ENCODE results near the gene NKAIN2. TPM values are rescaled to one million over a fixed set of nuclear protein-coding genes. Genes with fewer than 3 reads are reported as not detected.

NKAIN2 gene
- polyA plus RNA-seq, 1 donor (not counting 4 experiments of a cell fraction or from before 2014, with no cell fraction given), result 0.13 TPM

- Histone ChIP-seq H3K9me1 (ENCODE audit: control insufficient read depth, extremely low read depth, insufficient read depth, low read length) (no peaks in the 10 kb centered on the region), H3K36me3 (ENCODE audit: control insufficient read depth in 2 of 2, extremely low read depth in 1 of 2, insufficient read depth in 2 of 2, low read length in 2 of 2) (no peaks in the 10 kb centered on the region)
- dilution Hi-C loops (cut with MboI; ENCODE audit: extremely low pct_ligation_motif_present, low sequenced_read_pairs), result no loop called here
Measured at GRCh38 chr6:124769811-124770544, 966.3 kb downstream of the NKAIN2 start.

GRCh38 chr6:124770784-124771183 is 967.1 kb downstream of the NKAIN2 start:
- dilution Hi-C loops (cut with MboI; ENCODE audit: extremely low pct_ligation_motif_present, low sequenced_read_pairs), result no loop called here
- FAIRE-seq (no peak), DNase-seq (ENCODE audit: low read depth, low spot score) (no peak)
- no peaks in the 10 kb centered on the region for H3K36me3 ChIP-seq (ENCODE audit: control insufficient read depth in 2 of 2, extremely low read depth in 1 of 2, insufficient read depth in 2 of 2, low read length in 2 of 2)
- no peak overlapping the region for H3K9ac ChIP-seq (ENCODE audit: control insufficient read depth, extremely low read depth, insufficient read depth, low read length)
- no peak overlapping the region for H2AFZ ChIP-seq (ENCODE audit: control insufficient read depth, low read length)
- peaks cover 14% of the 10 kb centered on the region for H3K27me3 ChIP-seq (ENCODE audit: control insufficient read depth, extremely low read depth, insufficient read depth, low read length)
- H3K4me2 ChIP-seq (ENCODE audit: control insufficient read depth, extremely low read depth, insufficient read depth, low read depth, low read length), result no peak overlapping the region
- no peak overlapping the region for H3K27ac ChIP-seq (ENCODE audit: control insufficient read depth, insufficient read depth, low read length)
- no peaks in the 10 kb centered on the region for H3K9me1 ChIP-seq (ENCODE audit: control insufficient read depth, extremely low read depth, insufficient read depth, low read length)
- no peaks in the 10 kb centered on the region for H3K4me1 ChIP-seq (ENCODE audit: control insufficient read depth, extremely low read depth, insufficient read depth, low read length)
- no peaks in the 10 kb centered on the region for H3K79me2 ChIP-seq (ENCODE audit: control insufficient read depth, insufficient read depth, low read length)
- H3K4me3 ChIP-seq (ENCODE audit: control insufficient read depth in 2 of 3, extremely low read depth in 1 of 3, insufficient read depth in 2 of 3, low read depth in 1 of 3, low read length in 3 of 3), result no peak overlapping the region
- TF ChIP-seq, protein P1, sequence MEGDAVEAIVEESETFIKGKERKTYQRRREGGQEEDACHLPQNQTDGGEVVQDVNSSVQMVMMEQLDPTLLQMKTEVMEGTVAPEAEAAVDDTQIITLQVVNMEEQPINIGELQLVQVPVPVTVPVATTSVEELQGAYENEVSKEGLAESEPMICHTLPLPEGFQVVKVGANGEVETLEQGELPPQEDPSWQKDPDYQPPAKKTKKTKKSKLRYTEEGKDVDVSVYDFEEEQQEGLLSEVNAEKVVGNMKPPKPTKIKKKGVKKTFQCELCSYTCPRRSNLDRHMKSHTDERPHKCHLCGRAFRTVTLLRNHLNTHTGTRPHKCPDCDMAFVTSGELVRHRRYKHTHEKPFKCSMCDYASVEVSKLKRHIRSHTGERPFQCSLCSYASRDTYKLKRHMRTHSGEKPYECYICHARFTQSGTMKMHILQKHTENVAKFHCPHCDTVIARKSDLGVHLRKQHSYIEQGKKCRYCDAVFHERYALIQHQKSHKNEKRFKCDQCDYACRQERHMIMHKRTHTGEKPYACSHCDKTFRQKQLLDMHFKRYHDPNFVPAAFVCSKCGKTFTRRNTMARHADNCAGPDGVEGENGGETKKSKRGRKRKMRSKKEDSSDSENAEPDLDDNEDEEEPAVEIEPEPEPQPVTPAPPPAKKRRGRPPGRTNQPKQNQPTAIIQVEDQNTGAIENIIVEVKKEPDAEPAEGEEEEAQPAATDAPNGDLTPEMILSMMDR (optimal IDR thresholded peaks at IDR 0.05 in 1 of 3, IDR thresholded peaks at IDR 0.05 in 1 of 3, conservative IDR thresholded peaks at IDR 0.05 in 1 of 3; ENCODE audit: extremely low read depth in 1 of 3, insufficient read depth in 2 of 3, low read length in 3 of 3), result no peak
- no peak for TF ChIP-seq EZH2 (IDR thresholded peaks at IDR 0.05; ENCODE audit: low read length)
- H3K9me3 ChIP-seq (ENCODE audit: control insufficient read depth, low read depth, low read length), result no peaks in the 10 kb centered on the region
- H4K20me1 ChIP-seq (ENCODE audit: control insufficient read depth, extremely low read depth, insufficient read depth, low read length), result no peaks in the 10 kb centered on the region

More at GRCh38 chr6:124769811-124770544, 966.3 kb downstream of the NKAIN2 start:
- H3K4me3 ChIP-seq (ENCODE audit: control insufficient read depth in 2 of 3, extremely low read depth in 1 of 3, insufficient read depth in 2 of 3, low read depth in 1 of 3, low read length in 3 of 3), result no peak overlapping the region
- DNase-seq (ENCODE audit: low read depth, low spot score), result no peak
- no peak for FAIRE-seq
- no peaks in the 10 kb centered on the region for H3K4me1 ChIP-seq (ENCODE audit: control insufficient read depth, extremely low read depth, insufficient read depth, low read length)
- H4K20me1 ChIP-seq (ENCODE audit: control insufficient read depth, extremely low read depth, insufficient read depth, low read length), result no peaks in the 10 kb centered on the region
- TF ChIP-seq, protein P1 (optimal IDR thresholded peaks at IDR 0.05 in 1 of 3, IDR thresholded peaks at IDR 0.05 in 1 of 3, conservative IDR thresholded peaks at IDR 0.05 in 1 of 3; ENCODE audit: extremely low read depth in 1 of 3, insufficient read depth in 2 of 3, low read length in 3 of 3), result no peak
- no peak for TF ChIP-seq EZH2 (IDR thresholded peaks at IDR 0.05; ENCODE audit: low read length)
- no peaks in the 10 kb centered on the region for H3K9me3 ChIP-seq (ENCODE audit: control insufficient read depth, low read depth, low read length)
- no peaks in the 10 kb centered on the region for H3K79me2 ChIP-seq (ENCODE audit: control insufficient read depth, insufficient read depth, low read length)
- no peak overlapping the region for H3K9ac ChIP-seq (ENCODE audit: control insufficient read depth, extremely low read depth, insufficient read depth, low read length)
- no peak overlapping the region for H2AFZ ChIP-seq (ENCODE audit: control insufficient read depth, low read length)
- no peak overlapping the region for H3K27ac ChIP-seq (ENCODE audit: control insufficient read depth, insufficient read depth, low read length)
- peaks cover 14% of the 10 kb centered on the region for H3K27me3 ChIP-seq (ENCODE audit: control insufficient read depth, extremely low read depth, insufficient read depth, low read length)
- H3K4me2 ChIP-seq (ENCODE audit: control insufficient read depth, extremely low read depth, insufficient read depth, low read depth, low read length), result no peak overlapping the region
